BE2C (cell line): ENCODE results near the gene VAMP1.
"Not testable (repeated sequence)": the region's sequence is repeated elsewhere in the genome, so short reads cannot be mapped to it uniquely, and the experiment has no call there.

Experiments used
- DNase-seq: peaks from one replicate; pipeline ENCODE4 v3.0.0-alpha.2; 2020
- H3K27me3 ChIP-seq: fragments of 250-450 bp; sonication (Bioruptor Pico); 2 replicates; pipeline ENCODE4 v1.5.1; 2020; ENCODE audit warnings: mild to moderate bottlenecking
- H3K36me3 ChIP-seq: fragments of 250-450 bp; sonication (Bioruptor Pico); 2 replicates; pipeline ENCODE4 v1.5.1; 2020; ENCODE audit warnings: mild to moderate bottlenecking
- H3K4me1 ChIP-seq: fragments of 250-450 bp; sonication (Bioruptor Pico); 2 replicates; pipeline ENCODE4 v1.5.1; 2020
- H3K4me3 ChIP-seq: 2 replicates; pipeline ENCODE4 v1.5.1; 2011; ENCODE audit warnings: low read depth, low read length
- H3K9me3 ChIP-seq: fragments of 250-450 bp; sonication (Bioruptor Pico); 2 replicates; pipeline ENCODE4 v1.5.1; 2020
- CTCF ChIP-seq: IDR thresholded peaks from 2 replicates; pipeline ENCODE4 v1.5.1; 2012; ENCODE audit warnings: mild to moderate bottlenecking, low read depth, low read length

Gene VAMP1

GRCh38 chr12:6435961-6436715 is 34.3 kb downstream of the VAMP1 start:
- DNase-seq: no peak
- TF ChIP-seq CTCF: no peak
- H3K36me3 ChIP-seq: no peaks in the 10 kb centered on the region
- H3K4me3 ChIP-seq: no peak overlapping the region
- no peaks in the 10 kb centered on the region for H3K4me1 ChIP-seq
- no peaks in the 10 kb centered on the region for H3K9me3 ChIP-seq
- H3K27me3 ChIP-seq: no peaks in the 10 kb centered on the region

- no peak for TF ChIP-seq CTCF
These were observed 36.0 kb downstream of the VAMP1 start for GRCh38 chr12:6434205-6435140.

GRCh38 chr12:6432991-6433390 is 37.5 kb downstream of the VAMP1 start:
- DNase-seq: no peak
- Histone ChIP-seq H3K36me3 (no peaks in the 10 kb centered on the region), H3K9me3 (no peaks in the 10 kb centered on the region), H3K4me1 (peaks cover 4% of the 10 kb centered on the region; the same call in 1 of the 2 replicates), H3K4me3 (no peak overlapping the region), H3K27me3 (no peaks in the 10 kb centered on the region)
- no peak for TF ChIP-seq CTCF

More at GRCh38 chr12:6434205-6435140, 36.0 kb downstream of the VAMP1 start:
- Histone ChIP-seq H3K27me3 (no peaks in the 10 kb centered on the region), H3K4me3 (no peak overlapping the region), H3K9me3 (no peaks in the 10 kb centered on the region), H3K36me3 (no peaks in the 10 kb centered on the region), H3K4me1 (peaks cover 4% of the 10 kb centered on the region; the same call in 1 of the 2 replicates)
- no peak for DNase-seq

GRCh38 chr12:6430124-6430989 is 40.1 kb downstream of the VAMP1 start:
- no peak overlapping the region for H3K4me3 ChIP-seq
- H3K27me3 ChIP-seq: no peaks in the 10 kb centered on the region
- DNase-seq: peak; percentile 36
- no peak for TF ChIP-seq CTCF
- H3K36me3 ChIP-seq: no peaks in the 10 kb centered on the region
- peaks cover 4% of the 10 kb centered on the region; the same call in 1 of the 2 replicates for H3K4me1 ChIP-seq
- no peaks in the 10 kb centered on the region for H3K9me3 ChIP-seq

GRCh38 chr12:6428326-6428725 is 42.2 kb downstream of the VAMP1 start:
- Histone ChIP-seq H3K36me3 (no peaks in the 10 kb centered on the region), H3K9me3 (no peaks in the 10 kb centered on the region), H3K4me1 (peaks cover 4% of the 10 kb centered on the region; the same call in 1 of the 2 replicates), H3K27me3 (no peaks in the 10 kb centered on the region), H3K4me3 (no peak overlapping the region)
- no peak for TF ChIP-seq CTCF
- DNase-seq: no peak

- DNase-seq, H3K36me3 ChIP-seq, H3K27me3 ChIP-seq, H3K4me3 ChIP-seq, H3K9me3 ChIP-seq, H3K4me1 ChIP-seq: not testable (repeated sequence)
These were observed 42.7 kb downstream of the VAMP1 start for GRCh38 chr12:6427796-6428195.
